ENCODE data around the gene RAI1.
A peak's percentile ranks its signal among the peaks of the same experiment; 100 is the strongest.

RAI1 gene

DNA sequence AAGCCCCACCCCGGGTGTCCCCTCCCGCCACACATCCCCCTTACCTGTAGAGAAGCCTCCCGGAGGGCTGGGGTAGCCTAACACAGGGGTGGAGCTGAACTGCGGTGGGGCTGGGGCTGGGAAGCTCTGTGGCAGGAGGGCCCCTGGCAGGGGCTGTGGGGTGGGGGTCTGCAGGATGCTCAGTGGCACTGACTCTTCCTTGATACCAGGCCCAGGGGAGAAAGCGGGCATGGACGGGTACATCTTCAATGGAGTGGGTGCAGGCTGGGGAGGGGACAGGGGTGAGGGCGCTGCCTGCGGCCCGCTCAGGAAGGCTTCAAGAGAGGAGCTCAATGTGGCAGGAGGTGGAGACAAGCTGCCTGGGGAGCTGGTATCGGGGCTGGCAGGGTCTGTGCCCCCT is 138.8 kb downstream of the RAI1 start:
- DNase-seq: no peak

DNA sequence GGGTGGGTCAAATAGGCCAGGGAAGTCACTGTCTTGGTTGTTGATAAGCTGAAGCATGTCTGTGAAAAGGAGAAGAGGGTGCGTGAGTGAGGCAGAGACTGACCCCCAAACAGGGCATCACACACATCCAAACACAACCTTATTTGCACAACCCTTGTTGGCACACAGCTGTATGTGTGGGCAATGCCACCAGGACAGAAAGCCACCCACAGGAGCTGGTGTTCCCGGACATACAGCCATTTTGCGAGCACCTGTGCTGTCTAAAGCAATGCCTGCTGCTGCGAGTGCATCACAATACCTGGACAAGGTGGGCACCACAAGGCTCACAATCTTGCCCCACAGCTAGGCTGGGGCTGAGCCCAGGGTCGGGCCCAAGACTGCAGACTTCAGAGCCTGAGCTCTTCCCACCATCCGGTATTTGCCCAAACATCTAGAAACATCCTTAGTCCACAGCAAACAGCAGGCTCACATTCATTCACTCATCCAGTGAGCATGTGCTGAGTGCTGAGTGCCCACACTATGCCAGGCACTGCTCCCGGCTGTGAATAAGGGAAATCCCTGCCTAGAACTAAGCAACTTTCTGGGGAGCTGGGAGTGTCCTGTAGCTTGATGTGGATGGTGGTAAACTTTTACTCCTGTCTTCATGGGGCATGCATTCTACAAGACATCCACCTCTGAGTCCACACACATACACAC is 139.4 kb downstream of the RAI1 start:
- no peak for DNase-seq

DNA sequence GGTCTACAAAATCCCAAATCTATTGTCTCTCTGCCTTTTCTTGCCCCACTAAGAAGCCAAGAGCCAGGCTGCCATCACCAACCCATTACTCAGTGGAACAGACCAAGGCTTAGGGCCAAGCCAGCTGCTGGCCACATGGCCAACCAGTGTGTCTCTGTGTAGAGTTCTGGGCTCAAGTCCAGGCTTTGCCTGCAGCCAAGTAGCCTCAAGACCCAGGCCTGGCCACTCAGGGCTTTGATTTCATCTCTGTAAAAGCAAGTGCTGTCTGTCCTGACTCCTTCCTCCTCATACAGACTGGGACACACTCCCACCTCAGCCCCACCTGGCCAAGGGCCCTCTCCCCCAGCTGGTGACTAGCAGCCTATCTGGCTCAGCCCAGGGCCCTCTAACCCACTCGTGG is 140.9 kb downstream of the RAI1 start:
- DNase-seq: no peak

DNA sequence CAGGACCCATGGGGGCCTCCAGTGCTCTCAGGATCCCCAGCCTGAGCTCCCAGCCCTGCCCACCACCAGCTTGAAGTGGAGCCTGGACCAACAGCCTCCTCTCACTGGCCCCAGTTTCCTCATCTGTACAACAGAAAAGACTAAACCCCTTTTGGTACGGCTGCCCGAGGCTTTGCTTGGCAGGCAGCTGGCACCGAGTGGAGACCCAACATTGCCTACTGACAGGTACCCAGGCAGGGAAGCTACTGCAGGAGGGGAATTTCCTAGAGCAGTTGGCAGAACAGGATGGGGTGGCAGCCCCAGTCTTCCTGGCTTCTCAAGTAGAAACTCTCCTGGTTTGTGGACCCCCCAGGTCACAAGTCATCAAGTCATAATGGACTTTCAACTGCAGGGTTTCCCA is 141.4 kb downstream of the RAI1 start:
- no peak for DNase-seq

DNA sequence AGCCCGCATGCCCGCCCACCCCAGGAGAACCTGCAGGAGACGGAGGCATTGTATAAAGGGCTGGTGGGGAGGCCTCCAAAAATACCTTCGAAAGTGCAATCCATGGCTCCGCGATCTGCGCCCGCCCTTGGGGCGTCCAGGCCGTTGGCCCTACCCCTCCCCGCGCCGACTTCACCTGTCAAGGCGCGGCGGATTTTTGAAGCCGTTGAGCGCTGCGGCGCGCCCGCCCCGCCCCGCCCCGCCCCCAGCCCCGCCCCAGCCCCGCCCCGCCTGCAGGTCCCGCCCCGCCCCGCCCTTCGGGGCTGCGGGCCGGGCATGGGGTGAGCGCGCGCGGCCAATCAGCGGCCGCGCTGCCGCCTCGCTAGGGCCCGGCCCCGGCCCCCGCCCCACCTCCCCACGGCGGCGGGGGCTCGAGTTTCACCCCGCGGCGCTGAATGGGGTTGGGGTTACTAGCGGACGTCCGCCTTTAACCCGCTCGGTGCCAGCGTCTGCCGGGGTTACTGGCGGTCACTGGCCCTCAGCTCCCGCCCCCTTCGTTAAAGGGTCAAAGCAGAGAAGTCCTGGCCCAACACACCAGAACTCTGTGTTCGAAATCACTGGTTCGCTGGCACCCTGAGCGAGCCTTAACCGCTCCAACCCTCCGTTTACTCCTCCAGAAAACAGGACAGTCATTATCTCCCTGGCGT is 142.3 kb downstream of the RAI1 start:
- DNase-seq: peak; percentile 77

DNA sequence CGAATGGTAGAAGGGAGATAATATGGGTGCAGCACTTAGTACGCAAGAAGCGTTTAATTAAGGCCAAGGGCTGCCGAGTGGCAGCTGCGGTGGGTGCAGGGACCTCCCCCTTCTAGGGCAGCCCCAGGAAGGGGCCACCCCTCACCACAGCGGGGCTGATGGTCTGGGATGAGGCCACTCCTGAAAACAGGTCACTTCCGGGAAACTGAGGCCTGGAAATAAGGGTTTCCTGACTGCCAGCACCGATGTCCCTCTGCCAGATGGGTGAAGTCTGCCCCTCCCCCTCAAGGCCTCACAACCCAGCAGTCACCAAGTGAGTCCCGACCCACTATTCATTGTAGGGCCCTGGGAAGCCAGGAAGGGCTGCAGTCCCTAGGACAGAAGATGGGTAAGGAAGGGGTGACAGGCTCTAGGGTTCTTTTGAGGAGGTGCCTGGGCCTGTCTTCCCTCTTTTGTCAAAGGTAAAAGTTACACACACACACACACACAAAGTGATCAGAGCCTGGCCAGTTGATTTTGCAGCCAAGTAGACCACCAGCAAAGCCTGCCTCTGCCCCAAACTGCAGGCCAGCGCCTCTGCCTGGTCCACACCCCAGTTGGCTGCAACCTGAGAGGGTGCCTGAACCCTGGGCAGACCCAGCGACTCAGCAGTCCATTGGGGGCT is 143.0 kb downstream of the RAI1 start:
- no peak for DNase-seq

DNA sequence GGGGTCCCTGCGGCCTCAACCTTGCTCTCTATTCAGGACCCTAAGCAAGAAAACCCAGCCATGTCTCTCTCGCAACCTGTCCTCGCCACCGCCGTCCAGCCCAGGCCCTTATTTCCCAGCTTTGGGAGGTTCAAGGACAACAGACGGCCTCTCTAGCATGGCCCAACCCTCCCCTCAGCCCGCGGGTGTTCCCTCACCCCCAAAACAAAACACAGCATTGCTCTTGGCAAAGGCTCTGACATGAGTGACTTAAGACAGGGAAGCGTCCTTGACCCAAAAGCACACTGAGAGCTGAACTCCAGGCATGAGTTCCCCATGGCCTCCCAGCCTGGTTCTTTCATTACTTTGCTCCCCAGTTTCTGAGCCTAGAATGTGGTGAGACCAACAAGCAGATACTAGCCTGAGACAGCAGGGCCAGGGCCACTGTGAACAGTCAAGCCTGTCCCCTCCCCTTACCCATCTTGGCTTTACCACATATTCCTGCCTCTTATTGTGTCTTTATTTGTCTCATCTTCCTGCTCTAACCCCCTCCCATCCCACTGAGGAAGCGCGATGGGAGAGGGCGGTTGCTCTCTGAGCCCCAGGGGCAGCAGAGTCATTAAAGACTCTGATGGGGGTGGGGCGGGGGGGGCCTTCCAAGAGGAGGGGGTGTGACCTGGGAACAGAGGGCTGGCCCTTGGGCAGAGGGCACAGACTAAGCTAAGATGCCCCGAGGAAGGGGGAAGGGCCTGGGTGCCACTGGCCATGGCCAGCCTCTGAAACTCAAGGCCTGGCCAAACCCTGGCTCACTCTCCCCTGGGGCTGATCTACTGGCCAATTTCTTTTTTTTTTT is 143.7 kb downstream of the RAI1 start:
- no peak for DNase-seq

DNA sequence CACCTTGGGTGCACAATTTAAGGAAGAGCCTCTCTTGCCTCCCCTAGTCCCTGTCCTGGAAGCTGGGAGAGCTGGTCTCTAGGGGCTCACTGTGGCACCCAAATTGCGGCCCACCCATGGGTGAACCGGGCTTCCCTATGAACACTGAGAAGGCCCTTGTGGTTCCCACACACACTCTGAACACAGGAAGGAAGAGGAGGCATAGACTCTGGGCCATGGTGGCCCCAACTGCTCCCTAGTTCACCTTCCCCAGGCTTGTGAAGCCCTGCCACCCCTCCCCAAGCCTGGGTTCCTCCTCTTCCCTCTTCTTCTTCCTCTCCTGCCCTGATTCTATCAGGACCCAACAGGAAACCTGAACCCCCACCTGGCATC is 145.1 kb downstream of the RAI1 start:
- no peak for DNase-seq

DNA sequence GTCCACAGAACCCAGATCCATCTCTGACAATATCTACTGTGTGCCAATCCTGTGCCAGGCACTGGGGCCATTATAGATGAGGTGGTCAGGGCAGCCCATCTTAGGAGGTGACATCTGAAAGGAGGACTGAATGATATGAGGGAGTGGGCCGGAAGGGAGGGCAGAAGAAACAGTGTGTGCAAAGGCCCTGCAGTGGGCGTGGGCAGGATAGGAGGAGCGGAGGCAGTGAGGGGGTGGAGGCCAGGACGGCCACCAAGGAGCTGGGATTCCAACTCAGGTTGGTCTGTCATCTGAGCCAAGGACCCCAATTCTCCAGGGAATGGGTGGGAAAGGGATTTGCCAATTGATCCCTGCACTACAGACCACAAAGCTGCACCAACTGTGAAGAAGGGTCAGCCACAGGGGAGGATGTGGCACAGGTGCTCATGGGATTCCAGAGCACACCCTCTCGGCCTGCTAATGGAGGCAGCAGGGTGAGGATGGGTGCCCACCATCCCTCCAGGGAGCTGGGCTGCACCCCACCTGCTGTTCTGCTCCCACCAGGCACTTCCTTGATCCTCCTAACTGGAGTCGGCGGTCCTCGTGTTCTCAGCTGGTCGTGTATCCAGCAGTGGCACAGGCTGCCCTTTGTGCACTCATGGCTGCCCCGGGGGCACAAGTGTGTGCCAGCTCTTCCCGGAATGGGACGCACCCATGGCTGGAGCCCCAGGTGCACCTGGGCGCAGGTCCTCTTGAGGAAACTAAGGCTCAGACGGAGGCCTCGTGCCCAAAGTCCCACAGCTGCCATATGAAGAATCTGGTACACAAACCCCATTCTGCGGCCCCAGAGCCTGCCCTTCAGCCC is 145.9 kb downstream of the RAI1 start:
- no peak for DNase-seq

DNA sequence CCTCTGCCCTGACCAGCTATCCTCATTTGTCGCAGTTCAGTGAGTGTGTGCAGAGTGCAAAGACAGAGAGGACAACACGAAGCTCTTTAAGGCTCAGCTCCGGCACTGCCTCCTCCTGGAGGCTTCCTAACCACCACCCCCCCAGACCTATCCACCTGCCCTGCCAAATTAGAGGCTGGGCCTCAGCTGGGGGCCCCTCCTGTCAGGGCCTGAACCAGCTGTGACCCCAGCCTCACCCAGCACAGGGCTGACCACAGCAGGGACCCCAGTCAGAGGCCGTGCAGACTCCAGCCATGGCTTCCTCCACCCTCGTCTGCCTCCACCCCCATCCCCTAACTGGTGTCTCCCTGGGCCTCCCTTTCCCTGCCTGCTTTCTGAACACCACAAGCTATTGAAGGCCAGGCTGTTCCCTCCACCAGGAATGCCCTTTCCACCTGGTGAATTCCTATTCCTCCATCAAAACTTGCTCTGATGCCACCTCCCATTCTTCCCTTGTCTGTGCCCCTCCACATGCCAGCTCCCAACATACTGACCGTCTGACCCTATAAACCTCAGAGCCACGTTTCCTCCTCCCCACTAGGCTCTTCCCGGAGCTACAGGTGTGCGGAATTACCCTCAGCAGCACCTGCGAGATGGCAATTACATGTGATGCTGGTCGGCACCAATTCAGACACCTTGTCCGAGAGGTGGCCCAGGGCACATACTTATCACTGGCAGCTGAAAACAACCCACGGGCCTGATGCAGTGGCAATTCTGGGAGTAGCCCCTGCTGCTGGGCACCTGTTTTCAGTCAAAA is 146.8 kb downstream of the RAI1 start:
- no peak for DNase-seq

DNA sequence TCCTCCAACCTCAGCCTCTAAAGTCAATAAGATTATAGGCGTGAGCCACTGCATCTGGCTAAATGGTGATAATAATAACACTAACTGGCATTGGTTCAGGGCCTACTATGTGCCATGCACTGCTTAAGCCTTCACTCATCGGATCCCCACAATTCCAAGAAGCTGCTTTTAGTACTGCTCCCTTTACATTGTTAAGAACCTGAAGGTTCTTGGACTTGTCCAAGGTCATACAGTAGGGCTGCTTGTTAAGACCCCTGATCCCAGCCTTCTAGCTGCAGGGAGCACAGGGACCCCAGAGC is 149.0 kb downstream of the RAI1 start:
- DNase-seq: no peak

DNA sequence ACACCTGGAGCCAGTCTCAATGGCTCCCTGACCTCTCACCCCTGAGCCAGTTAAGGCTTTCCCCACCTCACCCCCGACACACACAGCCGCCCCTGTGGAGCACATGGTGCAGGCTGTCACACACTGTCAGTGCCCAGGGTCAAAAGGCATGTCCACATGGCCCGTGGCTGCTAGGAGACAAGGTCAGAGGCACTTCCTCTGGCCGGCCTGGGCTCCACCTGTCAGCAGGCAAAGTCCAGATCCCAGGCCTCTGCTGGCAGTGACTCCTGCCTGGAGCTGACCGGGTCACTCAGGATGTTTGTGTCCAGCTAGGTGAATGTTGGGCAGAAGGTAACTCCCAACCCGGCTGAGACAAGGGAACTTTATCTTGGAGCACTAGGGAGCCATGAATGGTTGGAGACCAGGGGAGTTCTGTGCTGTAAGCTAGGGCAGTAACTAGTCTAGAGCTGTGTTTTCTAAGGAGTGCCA is 149.5 kb downstream of the RAI1 start:
- DNase-seq: no peak

DNA sequence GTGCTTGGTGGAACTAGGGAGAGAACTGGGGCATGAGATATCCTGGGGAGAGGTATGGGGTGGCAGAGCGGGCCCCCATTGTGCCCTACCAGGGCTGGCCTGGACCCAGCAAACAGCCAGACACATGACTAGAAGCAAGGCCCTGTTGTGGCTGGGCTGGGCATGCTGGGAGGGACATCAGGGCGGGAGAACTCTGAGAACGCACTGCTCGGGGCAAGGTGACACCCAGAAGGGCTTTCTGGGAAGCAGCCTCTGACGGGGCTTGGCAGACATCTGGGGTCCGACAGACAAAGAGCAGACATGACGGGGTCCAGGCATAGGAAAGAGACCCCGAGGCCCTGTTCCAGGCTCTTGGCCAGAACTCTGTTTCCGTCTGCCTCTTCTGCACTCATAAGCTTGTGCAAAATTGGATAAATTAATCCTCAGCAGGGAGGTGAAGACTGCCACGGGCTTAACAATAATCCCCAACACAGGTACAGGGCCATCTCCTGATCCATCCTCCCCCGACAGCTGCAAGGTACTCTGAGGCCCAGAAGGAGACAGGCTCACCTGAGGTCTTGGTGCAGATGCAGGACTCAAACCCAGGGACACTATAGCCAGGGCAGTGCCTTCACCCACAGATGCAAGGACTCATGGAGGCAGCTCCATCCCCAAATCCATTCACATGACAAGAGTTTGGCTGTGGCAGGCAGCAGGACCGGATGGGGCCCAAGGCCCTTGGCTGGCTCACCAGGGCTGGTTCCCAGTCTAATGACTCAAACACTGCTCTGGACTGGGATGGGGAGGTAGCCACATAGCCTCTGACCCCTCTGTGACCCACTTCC is 150.2 kb downstream of the RAI1 start:
- DNase-seq: no peak

DNA sequence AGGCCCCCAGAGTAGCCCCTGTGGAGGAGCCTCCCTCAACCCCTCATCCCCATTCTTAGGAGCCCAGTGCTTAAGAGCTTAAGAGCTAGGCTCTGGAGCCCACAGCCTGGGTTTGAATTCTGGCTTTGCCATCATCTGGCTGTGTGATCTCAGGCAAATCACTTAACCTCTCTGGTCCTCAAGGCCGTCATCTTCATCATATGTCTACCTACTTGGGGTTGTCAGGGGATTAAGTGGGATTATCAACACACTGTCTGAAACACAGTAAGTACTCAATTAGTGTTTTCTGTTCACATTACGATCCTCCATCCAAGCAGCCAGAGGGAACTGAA is 150.7 kb downstream of the RAI1 start:
- DNase-seq: no peak

DNA sequence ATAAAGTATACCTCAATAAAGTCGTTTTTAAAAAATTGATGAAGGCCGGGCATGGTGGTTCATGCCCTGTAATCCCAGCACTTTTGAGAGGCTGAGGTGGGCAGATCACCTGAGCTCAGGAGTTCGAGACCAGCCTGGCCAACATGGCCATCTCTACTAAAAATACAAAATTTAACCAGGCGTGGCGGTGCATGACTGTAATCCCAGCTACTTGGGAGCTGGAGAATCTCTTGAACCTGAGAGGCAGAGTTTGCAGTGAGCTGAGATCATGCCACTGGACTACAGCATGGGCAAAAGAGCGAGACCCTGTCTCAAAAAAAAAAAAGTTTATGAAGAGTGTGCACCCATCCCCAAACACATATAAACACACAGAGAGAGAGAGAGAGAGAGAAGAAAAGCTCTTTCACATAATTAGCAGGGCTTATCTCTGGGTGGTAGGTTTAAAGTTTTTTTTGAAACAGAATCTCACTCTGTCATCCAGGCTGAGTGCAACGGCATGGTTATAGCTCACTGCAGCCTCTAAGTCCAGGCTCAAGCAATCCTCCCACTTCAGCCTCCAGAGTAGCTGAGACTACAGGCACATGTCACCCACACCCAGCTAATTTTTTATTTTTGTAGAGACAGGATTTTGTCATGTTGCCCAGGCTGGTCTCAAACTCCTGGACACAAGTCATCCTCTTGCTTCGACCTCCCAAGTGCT is 152.6 kb downstream of the RAI1 start:
- DNase-seq: no peak

DNA sequence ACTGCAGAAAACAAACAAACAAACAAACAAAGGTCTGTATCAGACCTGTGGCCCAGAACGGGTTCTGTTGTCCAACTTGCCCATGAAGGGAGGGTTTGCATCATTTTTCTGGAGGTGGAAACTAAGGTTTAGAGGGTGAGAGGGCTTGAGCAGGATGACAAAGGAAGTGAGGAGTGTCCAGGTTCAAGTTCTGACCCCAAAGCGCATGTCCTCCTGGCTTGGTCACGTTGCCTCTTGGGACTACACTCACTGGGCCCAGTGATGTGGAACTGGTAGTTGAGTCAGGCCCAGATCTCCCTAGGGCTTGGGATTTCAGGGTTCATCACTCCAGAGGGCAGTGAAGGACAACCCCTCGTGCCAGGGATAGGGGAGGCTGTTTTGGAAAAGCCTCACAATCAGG is 153.7 kb downstream of the RAI1 start:
- no peak for DNase-seq

DNA sequence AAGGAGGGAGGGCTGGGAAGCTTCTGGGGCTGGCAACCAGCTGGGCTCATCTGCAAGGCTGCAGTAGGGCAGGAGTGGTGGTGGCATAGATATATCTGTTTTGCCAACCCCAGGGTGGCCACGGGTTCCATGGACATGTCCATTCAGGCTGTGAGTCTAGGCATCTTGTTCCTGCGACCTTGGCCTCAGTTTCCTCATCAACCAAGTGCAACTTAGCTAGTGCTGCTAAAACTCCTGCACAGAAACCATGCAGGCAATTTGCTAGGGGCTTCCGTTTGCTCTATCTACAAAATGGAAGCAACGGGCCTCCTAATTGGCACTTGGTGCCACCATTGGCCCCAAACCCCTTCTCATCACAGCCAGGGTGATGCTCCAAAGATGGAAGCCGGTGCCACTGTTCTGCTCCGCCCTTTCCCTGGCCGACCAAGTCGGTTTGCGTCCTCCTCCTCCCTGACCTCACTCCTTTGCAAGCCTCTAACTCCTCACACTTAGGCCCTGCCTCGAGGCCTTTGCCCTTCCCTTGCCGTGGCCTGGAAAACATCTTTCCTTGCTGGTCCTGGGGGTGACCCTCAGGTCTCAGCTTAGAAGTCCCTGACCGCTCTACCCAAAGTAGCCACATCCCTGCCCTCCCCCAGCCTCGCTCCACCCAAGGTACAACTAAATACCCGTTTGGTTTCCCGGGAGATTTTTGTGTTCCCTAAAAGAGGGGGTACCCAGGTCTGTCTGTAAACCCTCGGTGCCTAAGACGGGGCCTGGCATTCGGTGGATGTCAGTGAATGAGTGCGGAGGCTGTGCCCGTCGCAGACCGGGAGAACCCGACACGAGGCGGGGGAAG is 154.4 kb downstream of the RAI1 start:
- no peak for DNase-seq

DNA sequence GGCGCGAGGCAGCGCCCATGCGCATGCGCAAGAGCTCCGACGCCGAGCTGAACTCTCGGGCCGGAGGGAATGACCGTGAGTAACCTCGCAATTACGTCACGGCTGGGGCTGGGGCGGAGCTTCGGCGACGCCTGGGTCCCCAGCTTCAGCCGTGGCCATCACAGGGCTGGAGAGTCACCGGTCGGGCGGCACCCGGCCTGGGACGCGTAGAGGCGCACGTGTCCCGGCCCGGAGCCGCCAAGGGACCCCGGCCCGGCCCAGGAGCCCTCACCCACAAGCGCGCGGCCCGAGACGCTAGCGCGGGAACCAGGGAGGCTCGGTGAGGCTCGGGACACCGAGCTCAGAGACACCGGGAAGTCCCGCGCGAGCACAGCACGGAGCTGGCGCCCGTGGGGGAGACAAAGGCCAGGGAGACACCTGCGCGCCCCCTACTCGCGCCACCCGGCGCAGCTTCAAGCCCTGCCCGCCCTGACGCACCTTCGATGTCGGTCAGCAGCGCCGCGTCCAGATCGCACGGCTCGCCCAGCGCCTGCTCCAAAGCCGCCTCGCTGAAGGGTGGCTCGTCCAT is 155.1 kb downstream of the RAI1 start:
- DNase-seq: peak; percentile 93

DNA sequence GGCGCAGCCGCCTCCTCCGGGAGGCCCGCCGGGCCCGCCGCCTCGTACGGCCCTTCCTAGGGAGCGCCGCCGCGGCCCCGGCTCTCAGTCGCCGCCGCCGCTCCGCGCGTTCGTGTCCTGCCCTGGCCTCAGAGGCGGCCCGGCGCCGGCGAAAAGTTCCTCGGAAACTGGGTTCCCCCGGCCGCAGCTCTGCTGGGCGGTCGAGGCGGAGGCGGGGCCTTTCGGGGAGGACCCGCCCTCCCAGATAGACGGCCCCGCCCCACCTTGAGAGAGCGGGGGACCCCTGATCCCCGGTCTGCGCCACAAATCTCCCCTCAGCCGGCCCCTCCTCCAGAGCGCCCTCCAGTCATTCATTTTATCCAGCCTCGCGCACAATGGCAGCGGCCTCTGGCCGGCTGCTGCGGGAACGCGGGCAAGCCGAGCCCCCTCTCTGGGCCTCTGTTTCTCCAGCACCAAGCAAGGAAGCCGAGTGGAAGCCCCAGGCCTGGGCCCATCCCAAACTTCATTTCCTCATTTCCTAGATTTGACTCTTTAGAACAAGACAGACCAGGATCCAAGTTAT is 155.6 kb downstream of the RAI1 start, which contains the start of gene SREBF1:
TSS of gene SREBF1 (minus strand) at position 169 of the 562 bp plus-strand sequence. CDS start 169 bp downstream, outside the sequence.
- DNase-seq: no peak

All from T1000 (cell line).